Fibroblast of mammary gland (primary cell): Measurements from ENCODE around the gene P4HTM.

Experiments
- DNase-seq: peaks from one replicate; pipeline ENCODE4 v3.0.0-alpha.2; 2010; ENCODE audit warnings: low read depth
- H3K4me3 ChIP-seq: 2 replicates; pipeline ENCODE4 v1.5.1; 2011; ENCODE audit warnings: low read depth, mild to moderate bottlenecking, low read length, moderate library complexity; ENCODE audit not compliant: control insufficient read depth
- CTCF ChIP-seq: conservative IDR thresholded peaks from 2 replicates; pipeline ENCODE4 v1.5.1; 2011; ENCODE audit warnings: low read depth, low read length, inconsistent platforms; ENCODE audit not compliant: control insufficient read depth, insufficient read depth

The P4HTM gene

GRCh38 chr3:48982016-48982415, 8.0 kb upstream of the P4HTM start:
- no peak for TF ChIP-seq CTCF
- no peak overlapping the region for H3K4me3 ChIP-seq
- DNase-seq: no peak

- DNase-seq: no peak
- no peak overlapping the region for H3K4me3 ChIP-seq
- TF ChIP-seq CTCF: no peak
Observed at GRCh38 chr3:48982686-48983085, 7.4 kb upstream of the P4HTM start.

- no peak overlapping the region for H3K4me3 ChIP-seq
- TF ChIP-seq CTCF: no peak
- DNase-seq: no peak
Observed at GRCh38 chr3:48983096-48983495, 6.9 kb upstream of the P4HTM start.

GRCh38 chr3:48984663-48985062, 5.4 kb upstream of the P4HTM start:
- TF ChIP-seq CTCF: no peak
- DNase-seq: no peak
- no peak overlapping the region for H3K4me3 ChIP-seq

- no peak for DNase-seq
- no peak overlapping the region for H3K4me3 ChIP-seq
- no peak for TF ChIP-seq CTCF
Observed at GRCh38 chr3:48985831-48986376, 4.1 kb upstream of the P4HTM start.

GRCh38 chr3:48989126-48989795, 780 bp upstream of the P4HTM start:
- peak overlapping the region; percentile 67 for H3K4me3 ChIP-seq
- DNase-seq: no peak

More at GRCh38 chr3:48989126-48989795, 780 bp upstream of the P4HTM start:
- TF ChIP-seq CTCF: no peak
